NCI-H2227 treated with DMSO at 0.1 percent for 48 hours (cell line): ENCODE results near the gene SARNP.
"Not testable (repeated sequence)": the region's sequence is repeated elsewhere in the genome, so short reads cannot be mapped to it uniquely, and the experiment has no call there.

Experiments
- DNase-seq: peaks from one replicate; lab custom pipeline; 2025; lab: John Stamatoyannopoulos, UW

SARNP gene

GRCh38 chr12:55817345-55818139 lies at the start of gene SARNP, which contains the start of gene ORMDL2:
TSS of gene SARNP (minus strand) at chr12:55817724. CDS start at chr12:55817701, 23 bp downstream.
TSS of gene ORMDL2 (plus strand) at chr12:55818041. CDS start at chr12:55819000, 959 bp downstream.
- peak; percentile 98 for DNase-seq

- DNase-seq, result not testable (repeated sequence)
Observed at GRCh38 chr12:55866454-55867004, 49.0 kb upstream of the SARNP start.

- DNase-seq, result no peak
Observed at GRCh38 chr12:55865327-55865726, 47.8 kb upstream of the SARNP start.

- DNase-seq, result not testable (repeated sequence)
Observed at GRCh38 chr12:55862931-55863330, 45.4 kb upstream of the SARNP start.

- DNase-seq, result no peak
Observed at GRCh38 chr12:55862286-55862685, 44.8 kb upstream of the SARNP start.

- no peak for DNase-seq
Observed at GRCh38 chr12:55861871-55862270, 44.3 kb upstream of the SARNP start.

GRCh38 chr12:55861396-55861795 lies 43.9 kb upstream of the SARNP start:
- no peak for DNase-seq

- DNase-seq, result no peak
Observed at GRCh38 chr12:55852740-55853139, 35.2 kb upstream of the SARNP start.

GRCh38 chr12:55850893-55851292 lies 33.4 kb upstream of the SARNP start:
- DNase-seq, result no peak

GRCh38 chr12:55850401-55850800 lies 32.9 kb upstream of the SARNP start:
- no peak for DNase-seq

GRCh38 chr12:55849616-55850343 lies 32.3 kb upstream of the SARNP start:
- DNase-seq, result no peak

GRCh38 chr12:55847603-55848291 lies 30.2 kb upstream of the SARNP start:
- DNase-seq, result no peak

GRCh38 chr12:55847033-55847432 lies 29.5 kb upstream of the SARNP start:
- no peak for DNase-seq

GRCh38 chr12:55845785-55846496 lies 28.4 kb upstream of the SARNP start:
- DNase-seq, result no peak

GRCh38 chr12:55845361-55845760 lies 27.8 kb upstream of the SARNP start:
- DNase-seq, result no peak

GRCh38 chr12:55844961-55845360 lies 27.4 kb upstream of the SARNP start:
- DNase-seq, result no peak

- DNase-seq, result no peak
Observed at GRCh38 chr12:55843431-55843830, 25.9 kb upstream of the SARNP start.

- no peak for DNase-seq
Observed at GRCh38 chr12:55842681-55843429, 25.3 kb upstream of the SARNP start, which contains the start of gene MMP19. TSS of gene MMP19 (minus strand) at chr12:55842936. CDS start at chr12:55842830, 106 bp downstream.

- DNase-seq, result no peak
Observed at GRCh38 chr12:55840581-55841351, 23.2 kb upstream of the SARNP start.
